Esophagus muscularis mucosa (tissue), 4 donors: ENCODE results near the gene ZNF532.

ENCODE experiments used
- CTCF ChIP-seq, 3 experiments: fragments of 200-600 bp in 2 of 3; fragments of 450-650 bp in 1 of 3; sonication (generic) in 2 of 3; IDR thresholded peaks; one replicate each; pipeline ENCODE4 v1.5.1; 2017 to 2019; ENCODE audit warnings: antibody characterized with exemption in 3 of 3, mild to moderate bottlenecking in 2 of 3, moderate library complexity in 1 of 3
- EP300 ChIP-seq: sonication (generic); formaldehyde crosslinking; IDR thresholded peaks from one replicate; pipeline ENCODE4 v1.6.1; 2017; ENCODE audit warnings: antibody characterized with exemption
- POLR2A ChIP-seq: fragments of 450-650 bp; IDR thresholded peaks from one replicate; pipeline ENCODE4 v1.6.1; 2017; ENCODE audit warnings: antibody characterized with exemption, moderate library complexity, mild to moderate bottlenecking, low read depth
- POLR2AphosphoS5 ChIP-seq, 2 donors: sonication (generic); formaldehyde crosslinking; IDR thresholded peaks; one replicate each; pipeline ENCODE4 v1.6.1; 2017; ENCODE audit warnings: antibody characterized with exemption in 2 of 2

GRCh38 chr18:58838165-58838860 lies 26.4 kb upstream of the ZNF532 start:
- TF ChIP-seq CTCF (IDR thresholded peaks at IDR 0.05), result no peak
- no peak for TF ChIP-seq POLR2A
- TF ChIP-seq EP300, result no peak
- TF ChIP-seq POLR2AphosphoS5 (IDR thresholded peaks at IDR 0.05), result no peak
